Body of pancreas (tissue), 4 donors: ENCODE data around the gene CENPU.

Source experiments
- POLR2A ChIP-seq, 3 donors: fragments of 450-650 bp; IDR thresholded peaks; one replicate each; pipeline ENCODE4 v1.6.1; 2016; ENCODE audit warnings: antibody characterized with exemption in 3 of 3, mild to moderate bottlenecking in 2 of 3
- TF ChIP-seq, protein P1 (sequence below), 7 experiments: fragments of 450-650 bp in 4 of 7; fragments of 200-600 bp in 3 of 7; sonication (generic) in 3 of 7; IDR thresholded peaks; one replicate each; pipeline ENCODE4 v1.5.1; 2016 to 2019; ENCODE audit warnings: antibody characterized with exemption in 7 of 7

- TF ChIP-seq POLR2A (IDR thresholded peaks at IDR 0.05): no peak
- TF ChIP-seq, protein P1, sequence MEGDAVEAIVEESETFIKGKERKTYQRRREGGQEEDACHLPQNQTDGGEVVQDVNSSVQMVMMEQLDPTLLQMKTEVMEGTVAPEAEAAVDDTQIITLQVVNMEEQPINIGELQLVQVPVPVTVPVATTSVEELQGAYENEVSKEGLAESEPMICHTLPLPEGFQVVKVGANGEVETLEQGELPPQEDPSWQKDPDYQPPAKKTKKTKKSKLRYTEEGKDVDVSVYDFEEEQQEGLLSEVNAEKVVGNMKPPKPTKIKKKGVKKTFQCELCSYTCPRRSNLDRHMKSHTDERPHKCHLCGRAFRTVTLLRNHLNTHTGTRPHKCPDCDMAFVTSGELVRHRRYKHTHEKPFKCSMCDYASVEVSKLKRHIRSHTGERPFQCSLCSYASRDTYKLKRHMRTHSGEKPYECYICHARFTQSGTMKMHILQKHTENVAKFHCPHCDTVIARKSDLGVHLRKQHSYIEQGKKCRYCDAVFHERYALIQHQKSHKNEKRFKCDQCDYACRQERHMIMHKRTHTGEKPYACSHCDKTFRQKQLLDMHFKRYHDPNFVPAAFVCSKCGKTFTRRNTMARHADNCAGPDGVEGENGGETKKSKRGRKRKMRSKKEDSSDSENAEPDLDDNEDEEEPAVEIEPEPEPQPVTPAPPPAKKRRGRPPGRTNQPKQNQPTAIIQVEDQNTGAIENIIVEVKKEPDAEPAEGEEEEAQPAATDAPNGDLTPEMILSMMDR (IDR thresholded peaks at IDR 0.05): no peak
Observed at GRCh38 chr4:184769141-184769765, 35.4 kb upstream of the CENPU start.
